ENCODE data around the gene MAT2A.
"Not testable (repeated sequence)": the region's sequence is repeated elsewhere in the genome, so short reads cannot be mapped to it uniquely, and the experiment has no call there.

The MAT2A gene

DNA sequence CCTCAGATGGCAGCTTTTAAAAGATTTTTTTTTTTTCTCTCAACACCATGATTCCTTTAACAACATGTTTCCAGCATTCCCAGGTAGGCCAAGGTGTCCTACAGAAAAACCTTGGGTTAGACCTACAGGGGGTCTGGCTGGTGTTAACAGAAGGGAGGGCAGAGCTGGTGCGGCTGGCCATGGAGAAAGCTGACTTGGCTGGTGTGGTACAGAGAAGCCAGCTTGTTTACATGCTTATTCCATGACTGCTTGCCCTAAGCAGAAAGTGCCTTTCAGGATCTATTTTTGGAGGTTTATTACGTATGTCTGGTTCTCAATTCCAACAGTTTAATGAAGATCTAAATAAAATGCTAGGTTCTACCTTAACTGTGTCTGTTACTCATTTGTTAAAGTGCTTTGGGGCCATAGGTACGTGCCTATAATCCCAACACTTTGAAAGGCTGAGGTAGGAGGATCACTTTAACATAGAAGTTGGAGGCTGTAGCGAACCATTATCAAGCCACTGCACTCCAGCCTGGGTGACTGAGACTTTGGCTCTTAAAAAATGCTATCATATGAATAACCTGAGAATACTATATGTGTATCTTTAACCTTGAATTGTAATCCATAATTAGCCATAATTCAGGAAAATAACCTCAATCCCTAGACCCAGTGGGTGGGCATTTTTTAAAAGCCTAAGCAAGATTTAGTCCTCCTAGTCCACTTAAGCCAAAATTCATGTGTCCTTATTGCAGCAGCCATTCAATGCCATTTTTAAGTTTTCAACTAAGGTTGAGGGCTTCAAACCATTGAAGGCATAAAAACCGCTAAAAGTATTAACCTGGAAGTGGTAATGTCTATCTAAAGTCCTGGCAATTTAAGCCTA lies 6.2 kb downstream of the MAT2A start:
- H3K27ac ChIP-seq (ENCODE audit: low read length, poor library complexity, severe bottlenecking); H3K4me3 ChIP-seq (ENCODE audit: insufficient read depth in 1 of 2, low read depth in 1 of 2, low read length in 2 of 2); H2BK12ac ChIP-seq (ENCODE audit: low read length in 2 of 2); H3K27me3 ChIP-seq (ENCODE audit: control insufficient read depth in 1 of 2, insufficient read depth in 1 of 2, low read length in 2 of 2); H2BK5ac ChIP-seq (ENCODE audit: low read depth, low read length, poor library complexity, severe bottlenecking); H2AFZ ChIP-seq (ENCODE audit: low read depth, low read length); H3K4me2 ChIP-seq (ENCODE audit: low read length, poor library complexity, severe bottlenecking); H3K79me1 ChIP-seq (replicated peaks; ENCODE audit: low read length, poor library complexity, severe bottlenecking); H2BK15ac ChIP-seq (ENCODE audit: low read depth, poor library complexity, severe bottlenecking); H2AK5ac ChIP-seq (ENCODE audit: low read length, severe bottlenecking); H3K14ac ChIP-seq (ENCODE audit: low read length in 2 of 2); H4K8ac ChIP-seq (ENCODE audit: low read length); H4K91ac ChIP-seq (ENCODE audit: low read length); H3K18ac ChIP-seq (ENCODE audit: low read depth in 1 of 2, low read length in 2 of 2); H3K4ac ChIP-seq (ENCODE audit: low read depth in 1 of 2, low read length in 2 of 2); H2BK120ac ChIP-seq (ENCODE audit: low read depth, low read length); DNase-seq; H3K4me1 ChIP-seq (ENCODE audit: control insufficient read depth, insufficient read depth, low read depth, low read length); H3K23ac ChIP-seq (ENCODE audit: low read length in 2 of 2); H3K9me3 ChIP-seq (ENCODE audit: control insufficient read depth, low read length): not testable (repeated sequence)
- Histone ChIP-seq H3K9ac (ENCODE audit: low read length) (peak overlapping the region; percentile 99), H3K36me3 (ENCODE audit: control insufficient read depth in 1 of 2, insufficient read depth in 2 of 2, low read depth in 1 of 2, low read length in 2 of 2) (peaks cover 13 to 71% of the 10 kb centered on the region in 2 experiments)
- 95% methylated on average over 1 of the region's 5 CpGs for WGBS

DNA sequence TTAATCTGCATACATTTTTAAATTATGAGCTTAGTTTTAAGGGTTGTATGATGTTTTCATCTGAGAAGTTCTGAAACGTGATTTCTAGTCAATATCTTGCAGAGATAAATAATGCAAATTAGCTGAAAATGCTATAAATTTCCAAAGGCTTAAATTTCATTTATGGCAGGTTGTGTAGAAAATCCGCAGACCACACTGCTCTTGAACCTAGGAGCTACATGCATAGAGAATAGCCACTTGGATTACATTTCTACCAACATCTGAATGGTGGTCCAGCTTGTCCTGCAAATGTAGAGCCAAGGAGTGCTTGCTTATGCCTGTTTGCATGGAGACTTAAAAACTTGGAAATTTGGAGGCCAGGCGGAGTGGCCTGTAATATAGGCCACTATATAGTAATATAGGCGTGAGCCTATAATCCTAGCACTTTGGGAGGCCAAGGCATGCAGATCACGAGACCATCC lies 6.8 kb downstream of the MAT2A start:
- H4K91ac ChIP-seq (ENCODE audit: low read length) = no peak overlapping the region
- no peak overlapping the region for H4K8ac ChIP-seq (ENCODE audit: low read length)
- 96% methylated on average over 5 of the region's 5 CpGs for WGBS
- no peak overlapping the region for H2AFZ ChIP-seq (ENCODE audit: low read depth, low read length)
- no peaks in the 10 kb centered on the region for H3K9me3 ChIP-seq (ENCODE audit: control insufficient read depth, low read length)
- no peak overlapping the region for H2BK120ac ChIP-seq (ENCODE audit: low read depth, low read length)
- H3K23ac ChIP-seq (ENCODE audit: low read length in 2 of 2) = no peak overlapping the region
- H2BK5ac ChIP-seq (ENCODE audit: low read depth, low read length, poor library complexity, severe bottlenecking) = no peak overlapping the region
- H3K79me1 ChIP-seq (replicated peaks; ENCODE audit: low read length, poor library complexity, severe bottlenecking) = peaks cover 1% of the 10 kb centered on the region
- H3K4me3 ChIP-seq (ENCODE audit: insufficient read depth in 1 of 2, low read depth in 1 of 2, low read length in 2 of 2) = no peak overlapping the region
- DNase-seq = no peak
- no peaks in the 10 kb centered on the region for H3K27me3 ChIP-seq (ENCODE audit: control insufficient read depth in 1 of 2, insufficient read depth in 1 of 2, low read length in 2 of 2)
- H2BK12ac ChIP-seq (ENCODE audit: low read length in 2 of 2) = no peak overlapping the region
- H3K36me3 ChIP-seq (ENCODE audit: control insufficient read depth in 1 of 2, insufficient read depth in 2 of 2, low read depth in 1 of 2, low read length in 2 of 2) = peaks cover 16 to 71% of the 10 kb centered on the region in 2 experiments
- no peak overlapping the region for H2AK5ac ChIP-seq (ENCODE audit: low read length, severe bottlenecking)
- H3K9ac ChIP-seq (ENCODE audit: low read length) = peak overlapping the region; percentile 99
- peaks cover 8% of the 10 kb centered on the region for H3K4me1 ChIP-seq (ENCODE audit: control insufficient read depth, insufficient read depth, low read depth, low read length)
- H3K4me2 ChIP-seq (ENCODE audit: low read length, poor library complexity, severe bottlenecking) = no peak overlapping the region
- H3K18ac ChIP-seq (ENCODE audit: low read depth in 1 of 2, low read length in 2 of 2) = no peak overlapping the region
- no peak overlapping the region for H3K4ac ChIP-seq (ENCODE audit: low read depth in 1 of 2, low read length in 2 of 2)
- H3K27ac ChIP-seq (ENCODE audit: low read length, poor library complexity, severe bottlenecking) = no peak overlapping the region
- H2BK15ac ChIP-seq (ENCODE audit: low read depth, poor library complexity, severe bottlenecking) = no peak overlapping the region
- no peak overlapping the region for H3K14ac ChIP-seq (ENCODE audit: low read length in 2 of 2)

DNA sequence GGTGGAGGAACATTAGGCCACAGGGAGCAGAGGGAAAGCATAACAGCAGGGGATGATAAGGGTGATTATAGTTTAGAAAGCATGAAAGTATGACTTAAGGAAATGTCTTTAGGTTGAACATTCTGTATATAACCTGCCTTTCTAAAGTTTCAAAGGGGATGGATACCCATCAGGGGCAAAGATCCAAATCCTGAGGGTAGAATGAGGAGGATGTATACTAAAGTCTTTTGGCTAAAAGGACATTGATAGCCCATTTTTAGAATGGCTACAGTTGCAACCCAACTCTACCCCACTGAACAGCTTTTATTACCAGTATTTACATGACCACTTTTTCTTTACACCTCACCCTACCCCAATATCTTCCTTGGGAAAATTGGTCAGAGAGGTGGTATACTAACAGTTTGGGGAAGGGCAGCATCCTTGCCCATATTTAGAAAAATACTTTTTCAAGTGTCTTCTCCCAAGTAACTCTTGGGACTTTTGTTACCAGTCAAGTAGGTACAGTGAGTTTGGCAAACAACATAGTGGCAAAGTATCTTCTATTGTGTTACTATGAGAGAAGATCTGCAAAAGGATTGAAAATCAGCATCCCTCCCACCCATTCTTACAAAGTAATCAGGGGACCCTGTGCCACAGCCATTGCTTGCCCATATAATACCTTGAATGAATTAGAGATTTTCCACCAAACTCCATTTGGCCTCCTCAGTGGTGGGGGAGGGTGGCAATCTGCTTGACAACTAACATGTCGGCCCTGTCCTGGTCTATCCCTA lies 8.3 kb downstream of the MAT2A start:
- peak overlapping the region; percentile 14 for H3K9ac ChIP-seq (ENCODE audit: low read length)
- H3K18ac ChIP-seq (ENCODE audit: low read depth in 1 of 2, low read length in 2 of 2) = no peak overlapping the region
- no peak overlapping the region for H3K4me2 ChIP-seq (ENCODE audit: low read length, poor library complexity, severe bottlenecking)
- peak overlapping the region; percentile 51 for H2AK5ac ChIP-seq (ENCODE audit: low read length, severe bottlenecking)
- peak overlapping the region; percentile 38 for H3K27ac ChIP-seq (ENCODE audit: low read length, poor library complexity, severe bottlenecking)
- no peak overlapping the region for H2BK12ac ChIP-seq (ENCODE audit: low read length in 2 of 2)
- H4K91ac ChIP-seq (ENCODE audit: low read length) = no peak overlapping the region
- H3K14ac ChIP-seq (ENCODE audit: low read length in 2 of 2) = no peak overlapping the region
- no peak overlapping the region for H4K8ac ChIP-seq (ENCODE audit: low read length)
- WGBS = 100% methylated on average over 1 of the region's 1 CpG
- no peak overlapping the region for H2BK5ac ChIP-seq (ENCODE audit: low read depth, low read length, poor library complexity, severe bottlenecking)
- peaks cover 24 to 71% of the 10 kb centered on the region in 2 experiments for H3K36me3 ChIP-seq (ENCODE audit: control insufficient read depth in 1 of 2, insufficient read depth in 2 of 2, low read depth in 1 of 2, low read length in 2 of 2)
- H3K23ac ChIP-seq (ENCODE audit: low read length in 2 of 2) = no peak overlapping the region
- no peaks in the 10 kb centered on the region for H3K27me3 ChIP-seq (ENCODE audit: control insufficient read depth in 1 of 2, insufficient read depth in 1 of 2, low read length in 2 of 2)
- no peak overlapping the region for H3K4ac ChIP-seq (ENCODE audit: low read depth in 1 of 2, low read length in 2 of 2)
- H3K4me3 ChIP-seq (ENCODE audit: insufficient read depth in 1 of 2, low read depth in 1 of 2, low read length in 2 of 2) = no peak overlapping the region
- no peak for DNase-seq
- no peak overlapping the region for H2AFZ ChIP-seq (ENCODE audit: low read depth, low read length)
- H3K79me1 ChIP-seq (replicated peaks; ENCODE audit: low read length, poor library complexity, severe bottlenecking) = peaks cover 7% of the 10 kb centered on the region
- H2BK15ac ChIP-seq (ENCODE audit: low read depth, poor library complexity, severe bottlenecking) = no peak overlapping the region
- no peaks in the 10 kb centered on the region for H3K9me3 ChIP-seq (ENCODE audit: control insufficient read depth, low read length)
- peaks cover 8% of the 10 kb centered on the region for H3K4me1 ChIP-seq (ENCODE audit: control insufficient read depth, insufficient read depth, low read depth, low read length)
- no peak overlapping the region for H2BK120ac ChIP-seq (ENCODE audit: low read depth, low read length)
